ENCODE data around the gene AARS2.
A peak's percentile ranks its signal among the peaks of the same experiment; 100 is the strongest.

The AARS2 gene

DNA sequence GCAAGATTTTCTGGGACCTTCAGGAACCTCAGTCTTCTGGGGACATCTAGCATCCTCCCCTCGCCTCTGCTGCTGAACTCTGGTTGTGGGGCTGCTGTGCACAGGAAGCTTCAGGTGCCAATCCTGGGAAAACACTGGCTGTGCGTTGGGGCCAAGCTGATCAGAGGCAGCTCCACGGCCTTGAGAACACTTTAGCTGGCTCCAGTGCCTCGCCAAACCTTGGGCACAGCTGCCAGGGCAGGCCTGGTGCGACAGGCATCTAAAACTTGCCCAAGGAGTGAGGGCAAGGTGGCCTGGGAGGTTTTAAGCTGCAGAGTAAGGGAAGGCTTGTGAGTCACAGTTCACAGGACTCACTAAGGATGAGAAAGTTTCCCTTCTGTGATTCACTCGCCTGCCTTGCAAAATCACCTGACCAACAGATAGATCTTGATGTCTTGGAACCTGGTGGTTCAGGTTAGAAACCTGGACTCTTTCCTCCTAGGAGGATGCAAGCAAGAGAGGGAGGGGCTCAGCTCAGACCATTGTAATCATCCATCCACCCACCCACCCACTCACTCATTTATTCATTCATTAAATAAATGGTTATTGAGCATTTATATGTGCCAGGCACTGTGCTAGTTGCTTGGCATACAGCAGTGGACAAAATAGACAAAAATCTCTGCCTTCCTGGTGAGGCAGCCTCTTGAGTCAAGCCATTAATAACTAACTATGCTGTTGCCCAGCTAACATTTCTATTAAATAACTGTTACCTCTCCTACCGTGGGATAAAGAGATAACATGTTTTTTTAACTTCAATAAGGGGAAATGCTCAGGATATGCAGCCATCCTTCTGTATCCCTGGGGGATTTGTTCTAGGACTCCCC, 26.8 kb upstream of the AARS2 start:
- DNase-seq (ENCODE audit: low read depth in 1 of 2, low spot score in 1 of 2): no peak
- Histone ChIP-seq H3K4me3 (replicated peaks; ENCODE audit: insufficient read depth, low read length) (no peak overlapping the region), H3K27ac (replicated peaks) (no peak overlapping the region), H3K27me3 (ENCODE audit: insufficient read depth, poor library complexity, severe bottlenecking) (no peaks in the 10 kb centered on the region)
- TF ChIP-seq GABPA (IDR thresholded peaks at IDR 0.05; ENCODE audit: low read depth) (no peak), SPI1 (IDR thresholded peaks at IDR 0.05; ENCODE audit: borderline replicate concordance, low read depth) (no peak), POLR2AphosphoS5 (IDR thresholded peaks at IDR 0.05; ENCODE audit: low read depth) (no peak)
- TF ChIP-seq, protein P1, sequence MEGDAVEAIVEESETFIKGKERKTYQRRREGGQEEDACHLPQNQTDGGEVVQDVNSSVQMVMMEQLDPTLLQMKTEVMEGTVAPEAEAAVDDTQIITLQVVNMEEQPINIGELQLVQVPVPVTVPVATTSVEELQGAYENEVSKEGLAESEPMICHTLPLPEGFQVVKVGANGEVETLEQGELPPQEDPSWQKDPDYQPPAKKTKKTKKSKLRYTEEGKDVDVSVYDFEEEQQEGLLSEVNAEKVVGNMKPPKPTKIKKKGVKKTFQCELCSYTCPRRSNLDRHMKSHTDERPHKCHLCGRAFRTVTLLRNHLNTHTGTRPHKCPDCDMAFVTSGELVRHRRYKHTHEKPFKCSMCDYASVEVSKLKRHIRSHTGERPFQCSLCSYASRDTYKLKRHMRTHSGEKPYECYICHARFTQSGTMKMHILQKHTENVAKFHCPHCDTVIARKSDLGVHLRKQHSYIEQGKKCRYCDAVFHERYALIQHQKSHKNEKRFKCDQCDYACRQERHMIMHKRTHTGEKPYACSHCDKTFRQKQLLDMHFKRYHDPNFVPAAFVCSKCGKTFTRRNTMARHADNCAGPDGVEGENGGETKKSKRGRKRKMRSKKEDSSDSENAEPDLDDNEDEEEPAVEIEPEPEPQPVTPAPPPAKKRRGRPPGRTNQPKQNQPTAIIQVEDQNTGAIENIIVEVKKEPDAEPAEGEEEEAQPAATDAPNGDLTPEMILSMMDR (IDR thresholded peaks at IDR 0.05; ENCODE audit: insufficient read depth, low read length): no peak
- TF ChIP-seq, protein P2, sequence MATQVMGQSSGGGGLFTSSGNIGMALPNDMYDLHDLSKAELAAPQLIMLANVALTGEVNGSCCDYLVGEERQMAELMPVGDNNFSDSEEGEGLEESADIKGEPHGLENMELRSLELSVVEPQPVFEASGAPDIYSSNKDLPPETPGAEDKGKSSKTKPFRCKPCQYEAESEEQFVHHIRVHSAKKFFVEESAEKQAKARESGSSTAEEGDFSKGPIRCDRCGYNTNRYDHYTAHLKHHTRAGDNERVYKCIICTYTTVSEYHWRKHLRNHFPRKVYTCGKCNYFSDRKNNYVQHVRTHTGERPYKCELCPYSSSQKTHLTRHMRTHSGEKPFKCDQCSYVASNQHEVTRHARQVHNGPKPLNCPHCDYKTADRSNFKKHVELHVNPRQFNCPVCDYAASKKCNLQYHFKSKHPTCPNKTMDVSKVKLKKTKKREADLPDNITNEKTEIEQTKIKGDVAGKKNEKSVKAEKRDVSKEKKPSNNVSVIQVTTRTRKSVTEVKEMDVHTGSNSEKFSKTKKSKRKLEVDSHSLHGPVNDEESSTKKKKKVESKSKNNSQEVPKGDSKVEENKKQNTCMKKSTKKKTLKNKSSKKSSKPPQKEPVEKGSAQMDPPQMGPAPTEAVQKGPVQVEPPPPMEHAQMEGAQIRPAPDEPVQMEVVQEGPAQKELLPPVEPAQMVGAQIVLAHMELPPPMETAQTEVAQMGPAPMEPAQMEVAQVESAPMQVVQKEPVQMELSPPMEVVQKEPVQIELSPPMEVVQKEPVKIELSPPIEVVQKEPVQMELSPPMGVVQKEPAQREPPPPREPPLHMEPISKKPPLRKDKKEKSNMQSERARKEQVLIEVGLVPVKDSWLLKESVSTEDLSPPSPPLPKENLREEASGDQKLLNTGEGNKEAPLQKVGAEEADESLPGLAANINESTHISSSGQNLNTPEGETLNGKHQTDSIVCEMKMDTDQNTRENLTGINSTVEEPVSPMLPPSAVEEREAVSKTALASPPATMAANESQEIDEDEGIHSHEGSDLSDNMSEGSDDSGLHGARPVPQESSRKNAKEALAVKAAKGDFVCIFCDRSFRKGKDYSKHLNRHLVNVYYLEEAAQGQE (IDR thresholded peaks at IDR 0.05; ENCODE audit: insufficient replicate concordance, low read depth): no peak

DNA sequence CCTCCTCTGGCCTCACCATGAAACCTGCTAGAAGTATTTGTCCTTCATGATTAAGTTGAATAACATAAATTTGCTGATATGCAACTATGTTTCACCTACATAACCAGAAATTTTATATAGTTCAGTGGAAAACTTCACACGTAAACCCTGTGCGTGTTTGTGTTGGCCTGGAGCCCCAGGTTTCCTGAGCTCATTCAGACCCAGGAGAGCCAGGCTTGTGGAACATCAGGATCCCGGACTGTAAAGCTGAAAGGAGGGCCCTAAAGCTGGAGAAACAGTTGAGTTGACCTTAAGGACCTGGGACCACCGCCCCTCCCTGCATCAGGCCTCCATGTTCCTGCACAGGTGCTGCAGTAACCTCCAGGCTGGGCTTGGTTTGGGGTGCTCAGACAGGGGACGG, 26.2 kb upstream of the AARS2 start:
- no peaks in the 10 kb centered on the region for H3K27me3 ChIP-seq (ENCODE audit: insufficient read depth, poor library complexity, severe bottlenecking)

DNA sequence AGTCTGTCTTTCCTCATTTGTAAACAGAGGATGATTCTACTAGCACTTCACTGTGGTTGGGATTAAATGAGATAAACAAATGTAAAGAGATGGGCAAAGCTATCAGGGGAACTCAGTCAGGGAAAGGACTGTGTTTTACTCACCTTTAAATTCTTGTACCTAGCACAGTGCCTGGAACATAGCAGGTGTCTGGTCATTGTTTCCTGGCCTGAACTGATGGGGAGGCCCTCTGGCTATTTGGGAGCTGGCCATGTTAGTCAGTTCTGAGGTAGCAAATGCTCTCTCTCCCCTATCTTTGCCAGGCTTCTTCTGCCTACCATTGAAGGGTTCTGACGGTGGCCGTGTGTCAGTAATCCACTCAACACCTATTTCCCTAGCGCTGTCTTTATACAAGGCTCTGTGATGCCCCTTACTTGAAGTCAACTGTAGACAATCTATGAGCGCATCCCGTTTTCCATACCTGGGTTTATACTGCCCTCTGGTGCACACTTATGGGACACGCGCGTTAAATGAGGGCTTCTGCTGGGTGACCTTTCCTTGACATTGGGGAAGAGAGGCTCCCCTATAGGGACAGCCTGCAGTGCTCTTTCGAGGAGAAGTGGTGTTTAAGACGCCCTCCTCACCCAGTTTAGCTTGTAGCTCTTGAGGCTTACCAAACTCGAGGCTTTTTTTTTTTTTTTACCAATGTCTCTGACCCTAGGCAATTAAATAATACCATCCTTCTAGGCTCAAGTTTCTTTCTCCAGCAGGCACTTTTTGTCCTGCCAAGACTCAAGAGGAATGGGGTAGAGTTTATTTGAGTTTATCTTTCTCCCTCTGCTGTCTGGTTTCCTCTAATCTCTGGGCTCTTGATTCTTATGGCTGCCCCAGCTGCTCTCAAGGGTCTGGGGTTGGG, 25.3 kb upstream of the AARS2 start:
- TF ChIP-seq SPI1 (IDR thresholded peaks at IDR 0.05; ENCODE audit: borderline replicate concordance, low read depth): no peak
- TF ChIP-seq, protein P1 (IDR thresholded peaks at IDR 0.05; ENCODE audit: insufficient read depth, low read length): peak; percentile 70
- TF ChIP-seq GABPA (IDR thresholded peaks at IDR 0.05; ENCODE audit: low read depth): no peak
- no peak for TF ChIP-seq POLR2AphosphoS5 (IDR thresholded peaks at IDR 0.05; ENCODE audit: low read depth)
- peak in 1 of 2 experiments; percentile 73 for DNase-seq (ENCODE audit: low read depth in 1 of 2, low spot score in 1 of 2)
- no peaks in the 10 kb centered on the region for H3K27me3 ChIP-seq (ENCODE audit: insufficient read depth, poor library complexity, severe bottlenecking)
- H3K4me3 ChIP-seq (replicated peaks; ENCODE audit: insufficient read depth, low read length): no peak overlapping the region
- H3K27ac ChIP-seq (replicated peaks): no peak overlapping the region

More for the DNA sequence above, 26.2 kb upstream of the AARS2 start:
- DNase-seq (ENCODE audit: low read depth in 1 of 2, low spot score in 1 of 2): no peak
- Histone ChIP-seq H3K27ac (replicated peaks) (no peak overlapping the region), H3K4me3 (replicated peaks; ENCODE audit: insufficient read depth, low read length) (no peak overlapping the region)
- TF ChIP-seq GABPA (IDR thresholded peaks at IDR 0.05; ENCODE audit: low read depth) (no peak), POLR2AphosphoS5 (IDR thresholded peaks at IDR 0.05; ENCODE audit: low read depth) (no peak), SPI1 (IDR thresholded peaks at IDR 0.05; ENCODE audit: borderline replicate concordance, low read depth) (no peak)
- TF ChIP-seq, protein P1 (IDR thresholded peaks at IDR 0.05; ENCODE audit: insufficient read depth, low read length): no peak
- TF ChIP-seq, protein P2 (IDR thresholded peaks at IDR 0.05; ENCODE audit: insufficient replicate concordance, low read depth): no peak

Measured in HL-60 (cell line).